Immature natural killer cell (primary cell): ENCODE data around the gene PLA2G4B. TPM values are rescaled to one million over a fixed set of nuclear protein-coding genes. Genes with fewer than 3 reads are reported as not detected.
"Not testable (repeated sequence)": the region's sequence is repeated elsewhere in the genome, so short reads cannot be mapped to it uniquely, and the experiment has no call there.

Experiments used
- DNase-seq, 3 donors: peaks; one replicate each; pipeline ENCODE4 v3.0.0; 2022; ENCODE audit warnings: mixed read lengths in 1 of 3
- H3K27ac Mint-ChIP-seq, 6 donors: one replicate each; pipeline ENCODE4 v1.8.0; 2020; ENCODE audit warnings: mixed read lengths in 6 of 6, mild to moderate bottlenecking in 5 of 6, inconsistent platforms in 4 of 6, moderate library complexity in 3 of 6
- H3K27me3 Mint-ChIP-seq, 3 donors: one replicate each; pipeline ENCODE4 v1.8.0; 2020 to 2021; ENCODE audit warnings: low read depth in 3 of 3, mild to moderate bottlenecking in 3 of 3, mixed read lengths in 3 of 3, moderate library complexity in 3 of 3, inconsistent platforms in 1 of 3
- H3K36me3 Mint-ChIP-seq, 3 donors: one replicate each; pipeline ENCODE4 v1.8.0; 2020; ENCODE audit warnings: mixed read lengths in 3 of 3, inconsistent platforms in 2 of 3, mild to moderate bottlenecking in 2 of 3
- H3K4me1 Mint-ChIP-seq, 2 donors: one replicate each; pipeline ENCODE4 v1.8.0; 2020; ENCODE audit warnings: inconsistent platforms in 2 of 2, mild to moderate bottlenecking in 2 of 2, mixed read lengths in 2 of 2, moderate library complexity in 1 of 2
- H3K4me3 Mint-ChIP-seq, 5 donors: one replicate each; pipeline ENCODE4 v1.8.0; 2020; ENCODE audit warnings: mild to moderate bottlenecking in 5 of 5, mixed read lengths in 5 of 5, inconsistent platforms in 3 of 5, moderate library complexity in 3 of 5
- H3K9me3 Mint-ChIP-seq, 6 donors: one replicate each; pipeline ENCODE4 v1.8.0; 2020; ENCODE audit warnings: mild to moderate bottlenecking in 6 of 6, mixed read lengths in 6 of 6, inconsistent platforms in 4 of 6, moderate library complexity in 3 of 6
- polyA plus RNA-seq, 3 donors: library from polyadenylated mRNA; unstranded; fragments of 300-500 nt; fragmentation: Illumina TruSeq; gene quantifications; one replicate each; pipeline ENCODE4 v1.2.3, GENCODE V29; 2021

PLA2G4B gene
- polyA plus RNA-seq, 3 donors from 2014 or later = 1.1 to 2.7 TPM; not detected in 1

DNA sequence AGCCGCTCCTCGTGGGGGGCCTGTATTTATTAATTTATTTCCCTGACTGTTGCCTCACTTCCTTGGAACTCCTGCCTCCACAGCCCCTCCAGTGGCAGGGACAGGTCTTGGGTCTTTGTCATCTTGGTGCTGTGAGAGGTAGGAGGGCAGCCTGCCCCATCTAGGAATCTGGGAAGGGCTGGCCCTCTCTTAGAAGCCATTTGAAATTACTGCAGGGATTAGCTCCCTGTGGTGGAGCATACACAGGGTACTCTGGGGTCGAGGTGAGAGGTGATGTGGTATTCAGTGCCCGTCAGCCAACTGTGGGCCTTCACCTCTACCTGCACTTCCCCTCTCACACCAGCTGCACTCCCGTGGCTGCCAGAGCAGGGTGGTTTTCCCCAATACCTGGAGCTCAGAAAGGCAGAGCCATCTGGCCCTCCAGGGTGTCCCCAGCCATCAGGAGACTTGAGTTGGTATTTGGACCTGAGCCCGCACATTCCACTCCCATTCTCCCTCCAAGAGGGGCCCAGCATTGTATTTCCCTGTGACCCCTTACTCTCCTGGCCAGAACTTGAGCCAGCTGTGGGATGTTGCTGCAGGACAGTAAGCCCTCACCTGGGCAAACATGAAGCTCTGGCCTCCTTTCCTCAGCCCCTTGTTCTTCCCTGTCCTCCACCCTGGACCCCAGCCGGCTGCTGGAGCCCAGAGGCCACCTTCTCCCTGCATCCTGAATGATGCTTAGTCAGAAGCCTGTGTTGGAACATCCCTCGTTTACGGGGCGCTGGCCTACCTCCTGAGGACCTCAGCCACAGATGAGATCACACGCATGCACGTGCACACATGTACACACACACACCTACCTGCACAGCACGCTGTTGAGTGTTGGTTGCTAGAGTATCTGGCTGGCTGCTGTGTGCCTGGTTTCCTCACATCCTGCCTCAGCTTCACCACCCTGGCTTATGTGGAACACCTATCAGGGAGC, 12.8 kb upstream of the PLA2G4B start:
- H3K36me3 Mint-ChIP-seq = peaks cover 0 to 7% (median 3%) of the 10 kb centered on the region in 3 donors
- H3K27ac Mint-ChIP-seq = peak overlapping the region in 3 of 6 donors; percentile 39 to 71 (median 41)
- no peaks in the 10 kb centered on the region for H3K9me3 Mint-ChIP-seq
- peak overlapping the region; percentile 52 to 90 (median 69) for H3K4me3 Mint-ChIP-seq
- peaks cover 0 to 14% (median 5%) of the 10 kb centered on the region in 3 donors for H3K27me3 Mint-ChIP-seq
- H3K4me1 Mint-ChIP-seq = peaks cover 18 to 20% of the 10 kb centered on the region in 2 donors
- DNase-seq = no peak

DNA sequence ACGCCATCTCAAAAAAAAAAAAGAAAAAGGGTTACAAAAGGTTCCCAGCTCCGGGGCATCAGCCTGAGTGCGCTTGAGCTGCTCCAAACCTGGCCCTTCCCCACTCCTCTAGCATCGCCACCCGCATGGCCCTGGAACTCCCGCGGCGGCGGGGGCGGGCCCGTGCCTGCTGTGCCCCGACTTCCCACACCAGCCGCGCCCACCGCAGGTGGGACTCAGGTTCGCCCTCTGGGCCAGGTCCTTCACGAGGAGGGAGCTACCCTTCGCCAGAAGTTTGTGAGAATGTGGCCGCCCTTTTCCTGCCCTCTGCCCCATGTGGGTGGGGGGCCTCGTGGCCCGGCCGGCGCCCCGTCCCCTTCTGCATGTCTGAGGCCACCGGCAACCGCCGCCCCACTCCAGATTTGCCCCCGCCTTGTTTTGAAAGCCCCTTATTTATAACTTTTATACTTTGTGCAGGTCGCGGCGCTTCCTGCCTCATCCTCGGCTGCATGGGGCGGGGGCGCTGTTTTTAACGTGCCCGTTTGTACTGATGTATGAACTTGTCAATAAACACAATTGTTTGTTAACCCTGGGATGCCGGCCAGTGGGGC, 11.3 kb upstream of the PLA2G4B start:
- H3K36me3 Mint-ChIP-seq = peaks cover 0 to 3% (median 3%) of the 10 kb centered on the region in 3 donors
- peak overlapping the region; percentile 84 to 96 (median 90) for H3K4me3 Mint-ChIP-seq
- no peaks in the 10 kb centered on the region for H3K9me3 Mint-ChIP-seq
- DNase-seq = no peak
- H3K27ac Mint-ChIP-seq = peak overlapping the region; percentile 73 to 93 (median 90)
- peaks cover 30 to 33% of the 10 kb centered on the region in 2 donors for H3K4me1 Mint-ChIP-seq
- peaks cover 0 to 14% (median 5%) of the 10 kb centered on the region in 3 donors for H3K27me3 Mint-ChIP-seq

DNA sequence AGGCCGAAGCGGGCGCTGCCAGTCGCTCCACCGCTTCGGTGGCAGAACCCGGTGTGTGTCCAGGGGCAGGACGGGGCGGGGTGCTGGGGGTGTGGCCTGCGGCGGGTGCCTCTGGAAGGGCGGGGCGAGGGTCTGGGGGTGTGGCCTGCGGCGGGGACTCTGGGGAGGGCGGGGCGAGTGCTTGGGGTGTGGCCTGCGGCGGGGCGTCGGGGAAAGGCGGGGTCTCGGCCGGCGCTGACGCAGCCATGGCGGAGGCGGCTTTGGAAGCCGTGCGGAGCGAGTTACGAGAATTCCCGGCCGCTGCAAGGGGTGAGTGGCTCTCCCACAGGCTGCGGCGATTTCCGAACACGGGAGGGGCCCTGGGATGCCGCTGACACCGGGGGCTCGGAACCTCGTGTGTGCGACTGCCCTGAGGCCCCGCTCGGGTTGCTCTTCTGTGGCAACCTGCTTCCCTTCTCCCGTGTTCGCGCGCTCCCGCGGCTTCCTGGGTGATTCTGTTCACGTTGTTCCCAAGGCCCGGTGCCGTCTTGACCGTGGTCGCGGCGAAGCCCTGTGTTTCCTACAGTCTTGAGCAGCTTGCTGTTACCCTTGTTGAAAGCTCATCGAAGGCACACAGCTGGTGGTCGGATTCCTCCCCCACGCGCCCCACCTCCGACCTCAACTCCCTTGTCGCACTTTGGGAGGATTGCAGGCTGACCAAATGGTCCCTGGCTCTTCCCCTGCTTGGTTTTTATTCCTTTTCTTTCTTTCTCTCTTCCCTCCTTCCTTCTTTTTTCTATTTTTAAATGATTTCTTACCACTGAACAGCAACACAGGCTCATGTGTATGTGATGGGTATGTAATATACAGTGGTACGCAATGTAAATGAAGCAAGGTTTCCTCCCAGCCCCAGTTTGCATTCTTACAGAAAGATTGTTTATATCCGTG, 10.5 kb upstream of the PLA2G4B start, which contains the start of gene JMJD7:
Gene JMJD7, plus strand, starts transcription at position 213 of the 927 bp plus-strand sequence. Its CDS starts 33 bp downstream, at position 246.
- peaks cover 38 to 40% of the 10 kb centered on the region in 2 donors for H3K4me1 Mint-ChIP-seq
- H3K9me3 Mint-ChIP-seq = no peaks in the 10 kb centered on the region
- peak within 1 kb of the TSS; percentile 84 to 96 (median 90) for H3K4me3 Mint-ChIP-seq
- H3K27ac Mint-ChIP-seq = peak within 1 kb of the TSS; percentile 73 to 93 (median 90)
- H3K36me3 Mint-ChIP-seq = peaks cover 0 to 3% (median 0%) of the 10 kb centered on the region in 3 donors
- peaks cover 0 to 14% (median 4%) of the 10 kb centered on the region in 3 donors for H3K27me3 Mint-ChIP-seq
- DNase-seq = peak; percentile 89 to 91 (median 90)

DNA sequence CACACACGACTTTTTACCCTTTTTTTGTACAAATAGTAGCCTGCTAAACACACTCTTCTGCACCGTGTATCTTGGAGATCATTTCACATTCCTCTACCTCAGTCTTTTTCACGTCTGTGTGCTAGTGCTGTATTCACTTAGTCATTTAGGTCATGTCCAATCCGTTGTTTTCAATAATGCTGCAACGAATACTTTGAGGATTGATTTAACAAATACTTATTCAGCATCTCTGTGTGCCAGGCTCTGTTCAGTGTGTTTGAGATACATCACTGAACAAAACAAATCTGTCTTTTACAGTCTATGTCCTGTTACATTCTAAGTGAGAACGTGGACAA, 9.9 kb upstream of the PLA2G4B start:
- H3K27ac Mint-ChIP-seq = peak overlapping the region; percentile 73 to 93 (median 90)
- H3K4me1 Mint-ChIP-seq = peaks cover 38 to 46% of the 10 kb centered on the region in 2 donors
- DNase-seq = no peak
- peaks cover 0 to 14% (median 4%) of the 10 kb centered on the region in 3 donors for H3K27me3 Mint-ChIP-seq
- H3K36me3 Mint-ChIP-seq = peaks cover 0 to 4% (median 3%) of the 10 kb centered on the region in 3 donors
- H3K4me3 Mint-ChIP-seq = peak overlapping the region; percentile 84 to 96 (median 90)
- H3K9me3 Mint-ChIP-seq = no peaks in the 10 kb centered on the region

DNA sequence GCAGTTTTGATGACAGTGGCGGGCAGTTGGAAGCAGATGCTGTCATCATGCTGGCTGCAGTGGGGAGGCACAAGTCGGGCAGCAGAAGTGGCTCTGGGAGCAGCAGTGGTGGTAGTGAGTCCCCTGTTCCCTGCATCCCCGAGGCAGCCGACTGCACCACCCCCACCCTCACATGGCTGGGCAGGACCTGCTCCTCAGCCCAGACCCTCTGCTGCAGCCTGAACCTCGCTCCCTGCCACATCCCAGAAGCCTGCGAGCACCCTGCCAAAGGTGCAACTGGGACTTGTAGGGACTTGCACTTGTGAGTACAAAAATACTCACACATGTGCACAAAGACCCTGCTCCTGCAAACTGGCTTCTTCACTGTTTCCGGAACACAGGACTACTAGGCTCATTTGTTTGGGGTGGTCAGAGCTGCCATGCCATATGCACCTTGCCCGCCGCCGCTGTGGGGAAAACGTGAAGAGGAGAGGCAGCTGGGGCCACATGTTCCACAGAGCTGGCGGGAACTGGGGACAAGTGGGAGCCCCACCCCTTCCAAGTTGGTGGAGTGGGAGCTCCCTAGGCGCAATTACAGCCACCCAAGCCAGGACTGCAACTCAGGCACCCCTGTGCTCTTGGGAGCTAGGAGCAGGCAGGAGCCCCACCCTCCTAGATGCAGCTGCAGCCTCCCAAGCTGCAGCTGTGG, 8.5 kb upstream of the PLA2G4B start:
- Mint-ChIP-seq H3K36me3 (peaks cover 0 to 4% (median 3%) of the 10 kb centered on the region in 3 donors), H3K27me3 (peaks cover 2 to 14% (median 4%) of the 10 kb centered on the region in 3 donors), H3K9me3 (no peaks in the 10 kb centered on the region), H3K4me3 (no peak overlapping the region), H3K27ac (no peak overlapping the region), H3K4me1 (peaks cover 41 to 48% of the 10 kb centered on the region in 2 donors)
- no peak for DNase-seq

DNA sequence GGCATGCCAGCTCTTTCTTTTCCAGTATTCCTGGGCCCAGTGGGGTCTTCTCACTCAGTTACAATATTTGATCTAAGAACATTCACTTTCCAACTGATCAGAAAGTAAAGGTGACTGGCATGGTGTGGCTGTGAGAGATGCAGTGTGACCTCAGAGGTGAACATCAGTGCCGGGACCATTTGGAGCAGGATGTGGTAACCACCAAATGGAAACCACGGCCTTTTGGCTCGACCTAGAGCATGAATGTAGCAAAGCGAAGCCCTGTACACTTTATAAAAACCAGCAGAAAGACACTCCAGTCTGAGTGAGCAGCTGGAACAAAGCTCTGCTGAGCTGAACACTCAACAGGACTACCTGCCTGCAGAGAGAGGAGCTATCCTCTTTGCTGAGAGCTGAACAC, 7.4 kb upstream of the PLA2G4B start:
- peak overlapping the region in 3 of 6 donors; percentile 41 to 50 (median 43) for H3K27ac Mint-ChIP-seq
- peaks cover 2 to 14% (median 4%) of the 10 kb centered on the region in 3 donors for H3K27me3 Mint-ChIP-seq
- H3K36me3 Mint-ChIP-seq, H3K9me3 Mint-ChIP-seq: not testable (repeated sequence)
- DNase-seq = peak; percentile 35 to 45 (median 41)
- peaks cover 41 to 48% of the 10 kb centered on the region in 2 donors for H3K4me1 Mint-ChIP-seq
- peak overlapping the region; percentile 15 to 68 (median 35) for H3K4me3 Mint-ChIP-seq

DNA sequence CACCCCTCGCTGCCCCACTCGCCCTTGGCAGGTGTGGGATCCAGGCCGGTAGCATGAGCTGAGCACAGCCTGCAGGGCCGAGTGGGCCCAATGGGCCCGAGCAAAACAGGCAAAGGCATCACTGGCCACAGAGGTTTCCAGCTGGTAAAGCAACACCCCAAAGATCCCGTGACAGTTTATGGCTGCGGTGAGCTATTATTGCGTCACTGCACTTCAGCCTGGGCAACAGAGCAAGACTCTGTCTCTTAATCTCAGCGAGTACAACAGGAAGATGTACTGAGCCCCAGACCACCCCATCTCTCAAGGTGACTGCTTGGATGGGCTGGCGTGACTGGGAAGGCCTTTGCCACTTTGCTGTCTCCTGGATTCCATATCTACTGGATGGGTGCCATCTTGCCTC, 6.4 kb upstream of the PLA2G4B start:
- Mint-ChIP-seq H3K4me3 (no peak overlapping the region), H3K4me1 (peaks cover 37 to 48% of the 10 kb centered on the region in 2 donors), H3K36me3 (peaks cover 0 to 5% (median 5%) of the 10 kb centered on the region in 3 donors), H3K27ac (no peak overlapping the region), H3K27me3 (peaks cover 2 to 14% (median 4%) of the 10 kb centered on the region in 3 donors), H3K9me3 (no peaks in the 10 kb centered on the region)
- no peak for DNase-seq

DNA sequence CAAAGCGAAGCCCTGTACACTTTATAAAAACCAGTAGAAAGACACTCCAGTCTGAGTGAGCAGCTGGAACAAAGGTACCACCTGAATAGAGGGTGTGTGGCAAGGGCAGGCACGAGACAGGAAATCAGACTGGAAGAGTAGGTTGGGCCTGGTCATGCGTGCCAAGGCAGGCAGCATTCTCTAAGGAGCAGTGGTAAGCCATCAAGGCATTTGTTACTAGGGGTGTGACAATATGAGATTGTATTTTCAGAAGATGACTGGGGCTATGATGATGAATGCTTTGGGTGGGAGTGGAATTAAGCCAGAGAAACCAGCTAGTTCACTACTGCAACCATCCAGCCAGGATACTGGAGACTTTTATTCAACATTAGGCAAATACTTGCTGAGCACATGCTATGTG, 5.8 kb upstream of the PLA2G4B start:
- Mint-ChIP-seq H3K9me3 (no peaks in the 10 kb centered on the region), H3K4me3 (no peak overlapping the region), H3K27me3 (peaks cover under 1 to 11% (median 2%) of the 10 kb centered on the region in 3 donors), H3K27ac (no peak overlapping the region), H3K36me3 (peaks cover 0 to 7% (median 6%) of the 10 kb centered on the region in 3 donors), H3K4me1 (peaks cover 35 to 48% of the 10 kb centered on the region in 2 donors)
- DNase-seq = no peak

DNA sequence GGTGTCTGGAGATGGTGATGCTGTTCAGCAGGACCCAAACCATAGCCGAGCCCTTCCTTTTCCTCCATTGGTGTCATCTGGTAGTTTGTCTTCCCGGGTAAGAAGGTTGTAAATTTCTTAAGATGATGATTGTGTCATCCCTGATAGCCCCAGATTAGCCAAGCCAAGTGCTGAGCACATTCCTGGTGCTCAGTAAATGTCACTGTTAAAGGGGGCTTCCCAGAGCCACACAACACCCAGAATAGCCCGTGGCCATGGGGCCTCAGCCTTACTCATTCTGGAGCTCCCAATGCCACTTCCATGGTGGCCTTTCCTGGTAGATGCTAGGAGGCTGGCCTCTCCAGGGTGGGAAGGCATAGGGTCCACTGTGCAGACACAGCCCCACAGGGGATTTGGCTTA, 4.6 kb upstream of the PLA2G4B start:
- H3K27ac Mint-ChIP-seq = no peak overlapping the region
- H3K9me3 Mint-ChIP-seq = no peaks in the 10 kb centered on the region
- no peak for DNase-seq
- H3K4me3 Mint-ChIP-seq = no peak overlapping the region
- peaks cover 1 to 2% (median 1%) of the 10 kb centered on the region in 3 donors for H3K27me3 Mint-ChIP-seq
- peaks cover 26 to 39% of the 10 kb centered on the region in 2 donors for H3K4me1 Mint-ChIP-seq
- H3K36me3 Mint-ChIP-seq = peaks cover 0 to 7% (median 6%) of the 10 kb centered on the region in 3 donors

DNA sequence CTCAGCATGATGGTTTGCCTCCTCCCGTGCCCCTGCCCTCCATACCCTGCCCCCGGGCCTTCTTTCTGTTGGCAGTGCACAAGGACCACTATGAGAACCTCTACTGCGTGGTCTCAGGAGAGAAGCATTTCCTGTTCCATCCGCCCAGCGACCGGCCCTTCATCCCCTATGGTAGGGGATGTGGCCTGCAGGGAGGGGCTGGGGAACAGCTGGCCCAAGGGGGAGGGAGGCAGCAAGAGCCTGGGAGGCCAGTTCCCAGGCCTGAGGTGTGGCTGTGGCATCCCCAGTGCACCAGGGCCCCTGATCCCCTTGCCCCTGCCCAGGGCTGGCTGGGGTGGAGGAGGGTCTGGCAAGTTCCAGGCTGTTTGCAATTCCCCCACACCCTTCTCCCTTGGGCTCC, 2.6 kb upstream of the PLA2G4B start:
- Mint-ChIP-seq H3K4me3 (no peak overlapping the region), H3K36me3 (peaks cover 0 to 7% (median 3%) of the 10 kb centered on the region in 3 donors), H3K4me1 (peaks cover 27 to 28% of the 10 kb centered on the region in 2 donors), H3K9me3 (no peaks in the 10 kb centered on the region), H3K27ac (no peak overlapping the region), H3K27me3 (peaks cover 0 to 2% (median 1%) of the 10 kb centered on the region in 3 donors)
- no peak for DNase-seq

DNA sequence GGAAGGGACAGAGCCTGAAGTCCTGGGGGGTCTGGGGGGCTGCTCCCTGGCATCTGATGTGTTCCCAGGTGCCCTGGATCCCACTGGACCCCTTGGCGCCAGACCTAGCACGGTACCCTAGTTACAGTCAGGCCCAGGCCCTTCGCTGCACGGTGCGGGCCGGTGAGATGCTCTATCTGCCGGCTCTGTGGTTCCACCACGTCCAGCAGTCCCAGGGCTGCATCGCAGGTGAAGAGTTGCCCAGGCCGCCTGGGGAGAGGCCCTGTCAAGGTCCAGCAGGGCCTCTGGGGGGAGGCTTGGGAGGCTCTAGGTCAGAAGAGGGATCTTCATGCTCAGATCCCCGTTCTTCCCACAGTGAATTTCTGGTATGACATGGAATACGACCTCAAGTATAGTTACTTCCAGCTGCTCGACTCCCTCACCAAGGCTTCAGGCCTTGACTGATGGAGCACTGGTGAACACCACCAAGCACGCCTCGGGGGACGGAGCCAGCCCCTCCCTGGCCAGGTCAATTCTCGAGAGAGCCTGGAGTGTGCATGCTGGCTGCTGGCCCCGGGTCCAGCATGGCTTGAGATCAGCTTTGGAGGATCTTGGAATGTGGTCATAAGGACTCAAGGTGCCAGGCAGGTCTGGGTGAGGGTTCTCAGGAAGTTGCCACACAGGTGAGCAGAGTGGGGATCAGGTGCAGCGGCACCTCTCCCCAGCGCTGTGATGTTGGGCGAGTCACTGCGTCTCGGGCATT, 1.8 kb upstream of the PLA2G4B start:
- H3K36me3 Mint-ChIP-seq = peaks cover 0 to 7% (median 3%) of the 10 kb centered on the region in 3 donors
- H3K27ac Mint-ChIP-seq = no peak overlapping the region

More for the DNA sequence above, 1.8 kb upstream of the PLA2G4B start:
- H3K4me3 Mint-ChIP-seq = no peak overlapping the region
- H3K27me3 Mint-ChIP-seq = peaks cover 0 to 2% (median 1%) of the 10 kb centered on the region in 3 donors
- no peaks in the 10 kb centered on the region for H3K9me3 Mint-ChIP-seq
- peaks cover 20% of the 10 kb centered on the region in 2 donors for H3K4me1 Mint-ChIP-seq
- DNase-seq = no peak
